Adipose tissue (tissue), 3 donors: Measurements from ENCODE around the gene IDS. TPM values are rescaled to one million over a fixed set of nuclear protein-coding genes. Genes with fewer than 3 reads are reported as not detected.
"Not testable (repeated sequence)": the region's sequence is repeated elsewhere in the genome, so short reads cannot be mapped to it uniquely, and the experiment has no call there.

Source experiments
- H3K27ac ChIP-seq: one replicate; pipeline ENCODE4 v1.5.1; 2013; ENCODE audit warnings: low read depth, low read length
- WGBS, 3 donors: extraction: QIAGEN DNeasy Blood & Tissue Kit; methylation state at CpG; one replicate each; pipeline ENCODE4 v1.1.7; 2013; 5-methylcytosine and 5-hydroxymethylcytosine counted together
- polyA plus RNA-seq, 3 donors: library from polyadenylated mRNA; stranded (reverse); fragments of 200-250 nt; gene quantifications; one replicate each; pipeline ENCODE4 v1.2.3, GENCODE V29; 2013
- donor health status: healthy with polysubstance abuse.
- donor health status: Bipolar disorder and iron deficiency.
- donor health status: healthy.

IDS gene
- polyA plus RNA-seq: 10 to 100 TPM; 19.1 to 42.4 (median 35.7) TPM

- WGBS, 3 donors: 0 to 38% (median 2%) methylated on average over 13 to 53 of the region's 54 CpGs
- H3K27ac ChIP-seq: peak within 1 kb of the TSS; percentile 94
These were observed at the start of gene IDS for GRCh38 chrX:149504915-149505651. Gene IDS, minus strand, starts transcription at chrX:149505306. Its CDS starts 169 bp downstream, at chrX:149505137.

- WGBS, 3 donors: 95% methylated on average over 2 of the region's 6 CpGs; no CpG with 5 or more reads in 2 of the 3 donors
- H3K27ac ChIP-seq: not testable (repeated sequence)
These were observed 46.8 kb upstream of the IDS start for GRCh38 chrX:149551939-149552248.

GRCh38 chrX:149551245-149551938, 46.3 kb upstream of the IDS start:
- WGBS, 3 donors: no CpG with 5 or more reads among the region's 4 CpGs
- not testable (repeated sequence) for H3K27ac ChIP-seq

- WGBS, 3 donors: 100% methylated on average over 1 of the region's 1 CpG; no CpG with 5 or more reads in 1 of the 3 donors
- not testable (repeated sequence) for H3K27ac ChIP-seq
These were observed 45.3 kb upstream of the IDS start for GRCh38 chrX:149550454-149550853.

GRCh38 chrX:149549701-149550100, 44.6 kb upstream of the IDS start, which contains the start of gene HSFX3:
Gene HSFX3, minus strand, starts transcription at chrX:149549924. Its CDS starts 72 bp downstream, at chrX:149549852.
- WGBS, 3 donors: 80% methylated on average over 1 of the region's 6 CpGs; no CpG with 5 or more reads in 2 of the 3 donors
- H3K27ac ChIP-seq: not testable (repeated sequence)

- H3K27ac ChIP-seq: not testable (repeated sequence)
- 86% methylated on average over 1 of the region's 3 CpGs; no CpG with 5 or more reads in 2 of the 3 donors for WGBS, 3 donors
These were observed 42.7 kb upstream of the IDS start for GRCh38 chrX:149547782-149548181.

- WGBS, 3 donors: 84 to 100% (median 94%) methylated on average over 1 of the region's 1 CpG
- not testable (repeated sequence) for H3K27ac ChIP-seq
These were observed 41.9 kb upstream of the IDS start for GRCh38 chrX:149546962-149547361.

- H3K27ac ChIP-seq: not testable (repeated sequence)
- WGBS, 3 donors: 76 to 83% (median 83%) methylated on average over 6 to 18 of the region's 29 CpGs
These were observed 40.7 kb upstream of the IDS start for GRCh38 chrX:149545545-149546543.

GRCh38 chrX:149541521-149542047, 36.5 kb upstream of the IDS start:
- 4 to 45% (median 10%) methylated on average over 13 of the region's 13 CpGs for WGBS, 3 donors
- H3K27ac ChIP-seq: no peak overlapping the region

- H3K27ac ChIP-seq: peak within 1 kb of the TSS; percentile 75
These were observed 35.8 kb upstream of the IDS start, which contains the start of gene EOLA1 for GRCh38 chrX:149540621-149541520. Gene EOLA1, plus strand, starts transcription at chrX:149541012. Its CDS starts 4,619 bp downstream, at chrX:149545631.

GRCh38 chrX:149540131-149540620, 35.1 kb upstream of the IDS start:
- H3K27ac ChIP-seq: no peak overlapping the region
- 2 to 45% (median 4%) methylated on average over 10 to 24 of the region's 24 CpGs for WGBS, 3 donors

More at GRCh38 chrX:149540621-149541520, 35.8 kb upstream of the IDS start, which contains the start of gene EOLA1:
- 0 to 42% (median 0%) methylated on average over 46 to 71 of the region's 71 CpGs for WGBS, 3 donors

GRCh38 chrX:149539283-149540130, 34.4 kb upstream of the IDS start:
- 0 to 38% (median 2%) methylated on average over 14 to 31 of the region's 34 CpGs for WGBS, 3 donors
- H3K27ac ChIP-seq: no peak overlapping the region

- WGBS, 3 donors: 80 to 91% (median 81%) methylated on average over 4 to 8 of the region's 11 CpGs
These were observed 32.4 kb upstream of the IDS start for GRCh38 chrX:149537474-149537873.

GRCh38 chrX:149534926-149535602, 30.0 kb upstream of the IDS start:
- not testable (repeated sequence) for H3K27ac ChIP-seq
- WGBS, 3 donors: 57 to 78% (median 64%) methylated on average over 3 of the region's 3 CpGs

More at GRCh38 chrX:149537474-149537873, 32.4 kb upstream of the IDS start:
- H3K27ac ChIP-seq: not testable (repeated sequence)

GRCh38 chrX:149533999-149534398, 28.9 kb upstream of the IDS start:
- not testable (repeated sequence) for H3K27ac ChIP-seq

More at GRCh38 chrX:149533999-149534398, 28.9 kb upstream of the IDS start:
- 32 to 98% (median 86%) methylated on average over 6 to 9 of the region's 11 CpGs for WGBS, 3 donors
